ENCODE data around the gene CANX. TPM values are rescaled to one million over a fixed set of nuclear protein-coding genes. Genes with fewer than 3 reads are reported as not detected.

CANX gene
- total RNA-seq, 3 donors from 2014 or later (not counting 1 experiment from before 2014, with no cell fraction given): 233 to 291 (median 260) TPM

- H3K4me1 Mint-ChIP-seq: peaks cover 43 to 53% of the 10 kb centered on the region in 2 donors
- H3K4me1 ChIP-seq (ENCODE audit: control insufficient read depth, insufficient read depth, low read length): peaks cover 28% of the 10 kb centered on the region
- H3K27ac Mint-ChIP-seq: no peak overlapping the region
- WGBS (ENCODE audit: insufficient coverage): 82% methylated on average over 8 of the region's 8 CpGs
- no peaks in the 10 kb centered on the region for H3K9me3 ChIP-seq (ENCODE audit: control insufficient read depth, insufficient read depth, low read length)
- H3K27me3 Mint-ChIP-seq (ENCODE audit: low read depth in 2 of 2): no peaks in the 10 kb centered on the region
- no peak for TF ChIP-seq CTCF (IDR thresholded peaks at IDR 0.05)
- no peak for DNase-seq
- intact Hi-C loops (cut with micrococcal nuclease): no loop called here
- peaks cover 37% of the 10 kb centered on the region for H3K36me3 ChIP-seq (ENCODE audit: control insufficient read depth, insufficient read depth, low read length)
- no peak for ATAC-seq
- no peaks in the 10 kb centered on the region for H3K27me3 ChIP-seq (ENCODE audit: control insufficient read depth, insufficient read depth, low read length)
- no peak overlapping the region for H3K27ac ChIP-seq (ENCODE audit: low read length)
- no peaks in the 10 kb centered on the region for H3K36me3 Mint-ChIP-seq
- H3K4me3 Mint-ChIP-seq: no peak overlapping the region
- H3K9me3 Mint-ChIP-seq: no peaks in the 10 kb centered on the region
- H3K4me3 ChIP-seq (ENCODE audit: low read length): no peak overlapping the region
These were observed 65.3 kb downstream of the CANX start for GRCh38 chr5:179764056-179764455.

GRCh38 chr5:179765400-179765799 lies 66.6 kb downstream of the CANX start:
- Histone ChIP-seq H3K4me1 (ENCODE audit: control insufficient read depth, insufficient read depth, low read length) (peaks cover 21% of the 10 kb centered on the region), H3K27ac (ENCODE audit: low read length) (no peak overlapping the region)
- H3K4me1 Mint-ChIP-seq: peaks cover 33 to 40% of the 10 kb centered on the region in 2 donors

GRCh38 chr5:179766021-179766725 lies 67.4 kb downstream of the CANX start:
- H3K27me3 Mint-ChIP-seq (ENCODE audit: low read depth in 2 of 2): no peaks in the 10 kb centered on the region
- no peak overlapping the region for H3K27ac Mint-ChIP-seq
- no peak overlapping the region for H3K27ac ChIP-seq (ENCODE audit: low read length)
- no peak overlapping the region for H3K4me3 Mint-ChIP-seq
- WGBS (ENCODE audit: insufficient coverage): 72% methylated on average over 20 of the region's 20 CpGs
- TF ChIP-seq CTCF (IDR thresholded peaks at IDR 0.05): no peak
- peaks cover 29 to 36% of the 10 kb centered on the region in 2 donors for H3K4me1 Mint-ChIP-seq
- H3K36me3 Mint-ChIP-seq: no peaks in the 10 kb centered on the region
- H3K9me3 ChIP-seq (ENCODE audit: control insufficient read depth, insufficient read depth, low read length): no peaks in the 10 kb centered on the region
- intact Hi-C loops (cut with micrococcal nuclease): no loop called here
- no peak overlapping the region for H3K4me3 ChIP-seq (ENCODE audit: low read length)
- peaks cover 18% of the 10 kb centered on the region for H3K4me1 ChIP-seq (ENCODE audit: control insufficient read depth, insufficient read depth, low read length)
- DNase-seq: no peak
- H3K27me3 ChIP-seq (ENCODE audit: control insufficient read depth, insufficient read depth, low read length): no peaks in the 10 kb centered on the region
- H3K9me3 Mint-ChIP-seq: no peaks in the 10 kb centered on the region
- ATAC-seq: no peak
- H3K36me3 ChIP-seq (ENCODE audit: control insufficient read depth, insufficient read depth, low read length): peaks cover 57% of the 10 kb centered on the region

More at GRCh38 chr5:179765400-179765799, 66.6 kb downstream of the CANX start:
- 87% methylated on average over 13 of the region's 13 CpGs for WGBS (ENCODE audit: insufficient coverage)
- H3K27me3 ChIP-seq (ENCODE audit: control insufficient read depth, insufficient read depth, low read length): no peaks in the 10 kb centered on the region
- H3K27me3 Mint-ChIP-seq (ENCODE audit: low read depth in 2 of 2): no peaks in the 10 kb centered on the region
- no peak overlapping the region for H3K4me3 ChIP-seq (ENCODE audit: low read length)
- H3K27ac Mint-ChIP-seq: no peak overlapping the region
- no peaks in the 10 kb centered on the region for H3K9me3 ChIP-seq (ENCODE audit: control insufficient read depth, insufficient read depth, low read length)
- no peak overlapping the region for H3K4me3 Mint-ChIP-seq
- no peaks in the 10 kb centered on the region for H3K9me3 Mint-ChIP-seq
- no peak for ATAC-seq
- TF ChIP-seq CTCF (IDR thresholded peaks at IDR 0.05): no peak
- H3K36me3 Mint-ChIP-seq: no peaks in the 10 kb centered on the region
- DNase-seq: no peak
- H3K36me3 ChIP-seq (ENCODE audit: control insufficient read depth, insufficient read depth, low read length): peaks cover 49% of the 10 kb centered on the region
- intact Hi-C loops (cut with micrococcal nuclease): no loop called here

Data from natural killer cell (primary cell).